Activated CD8-positive, alpha-beta T cell treated with anti-CD3 and anti-CD28 coated beads for 36 hours (primary cell): ENCODE data around the gene FBXO2. TPM values are rescaled to one million over a fixed set of nuclear protein-coding genes. Genes with fewer than 3 reads are reported as not detected.

Experiments used
- ATAC-seq: fragments of 200-7000 bp; cut with Tn5 transposase; one replicate; pipeline ENCODE4 v1.10.0; 2021; ENCODE audit warnings: mild to moderate bottlenecking, moderate library complexity
- CTCF ChIA-PET: fragments of 350-600 bp; sonication (Branson Sonifier 250); formaldehyde crosslinking; loops from one replicate; lab custom pipeline; 2021; ENCODE audit warnings: antibody characterized with exemption; lab: Charles Lee
- POLR2A ChIA-PET: fragments of 350-600 bp; sonication (Branson Sonifier 250); formaldehyde crosslinking; loops from one replicate; lab custom pipeline; 2021; ENCODE audit warnings: antibody characterized with exemption; lab: Charles Lee
- DNase-seq: peaks from one replicate; pipeline ENCODE4 v3.0.0-alpha.2; 2020
- H3K27ac Mint-ChIP-seq: one replicate; pipeline ENCODE4 v1.8.0; 2021; ENCODE audit warnings: mild to moderate bottlenecking, mixed read lengths
- H3K27me3 Mint-ChIP-seq: one replicate; pipeline ENCODE4 v1.8.0; 2021; ENCODE audit warnings: mixed read lengths
- H3K36me3 Mint-ChIP-seq: one replicate; pipeline ENCODE4 v1.8.0; 2021; ENCODE audit warnings: low read depth, mixed read lengths
- H3K4me1 Mint-ChIP-seq: one replicate; pipeline ENCODE4 v1.8.0; 2021; ENCODE audit warnings: low read depth, mixed read lengths
- H3K4me3 Mint-ChIP-seq: one replicate; pipeline ENCODE4 v1.8.0; 2021; ENCODE audit warnings: mild to moderate bottlenecking, moderate library complexity, mixed read lengths
- H3K9me3 Mint-ChIP-seq: one replicate; pipeline ENCODE4 v1.8.0; 2021; ENCODE audit warnings: mixed read lengths
- intact Hi-C: fragments of 100-400 bp; cut with micrococcal nuclease; formaldehyde crosslinking; loops from one replicate; pipeline ENCODE4 v1.10.0; 2022
- total RNA-seq, 2 experiments: library from RNA; stranded (reverse); gene quantifications; one replicate each; pipeline ENCODE4 v1.2.3, GENCODE V29; 2021
- TF ChIP-seq, protein P1 (sequence below): fragments of 200-600 bp; IDR thresholded peaks from one replicate; pipeline ENCODE4 v1.8.0; 2022; ENCODE audit warnings: antibody characterized with exemption, mild to moderate bottlenecking

FBXO2 gene
- total RNA-seq, 2 experiments from 2014 or later: 1.7 to 1.9 TPM

DNA sequence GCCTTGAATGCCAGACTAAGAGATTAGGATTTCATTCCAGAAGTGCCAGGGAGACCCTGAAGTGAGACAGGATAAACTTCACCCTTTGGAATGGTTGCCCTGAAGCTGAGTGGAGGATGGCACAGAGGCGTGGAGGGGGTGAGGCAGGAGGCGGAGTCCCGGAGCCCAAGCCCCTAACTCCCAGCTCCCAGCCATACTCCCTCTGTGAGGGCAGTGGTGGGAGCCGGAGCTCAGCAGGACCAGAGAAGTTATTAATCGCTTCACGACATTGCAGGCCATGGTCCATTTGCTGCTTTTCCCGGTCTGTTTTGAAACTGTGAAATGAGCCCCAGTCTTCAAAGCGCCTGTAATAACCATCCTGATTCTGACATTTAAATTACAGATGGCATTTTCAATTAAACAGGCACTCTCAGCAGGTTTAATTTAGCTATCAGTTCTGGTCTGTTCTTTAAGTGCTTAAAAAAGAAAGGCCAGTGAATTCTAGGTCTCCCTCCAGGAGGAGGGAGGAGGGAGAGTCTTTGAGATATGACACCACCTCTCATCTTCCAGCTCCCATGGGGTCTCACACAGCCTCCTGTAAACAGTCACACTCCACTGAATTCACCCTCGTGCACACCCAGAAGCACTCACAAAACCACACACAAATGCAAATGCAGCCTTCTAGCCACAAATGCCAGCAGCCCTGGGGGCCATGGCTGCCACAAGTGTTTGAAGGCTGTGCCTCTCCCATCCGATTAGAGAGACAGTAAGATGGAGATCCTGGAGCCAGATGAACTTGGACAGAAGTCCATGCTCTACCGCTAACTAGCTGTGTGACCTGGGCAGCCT lies 19.6 kb downstream of the FBXO2 start:
- CTCF ChIA-PET: interaction anchor here (1.1 to 1.2 kb wide), 2 partner anchors 9 to 11 kb away, joined by 3 read pairs; no protein-coding TSS in a partner anchor
- no peak overlapping the region for H3K27ac Mint-ChIP-seq
- no peak overlapping the region for H3K4me3 Mint-ChIP-seq

DNA sequence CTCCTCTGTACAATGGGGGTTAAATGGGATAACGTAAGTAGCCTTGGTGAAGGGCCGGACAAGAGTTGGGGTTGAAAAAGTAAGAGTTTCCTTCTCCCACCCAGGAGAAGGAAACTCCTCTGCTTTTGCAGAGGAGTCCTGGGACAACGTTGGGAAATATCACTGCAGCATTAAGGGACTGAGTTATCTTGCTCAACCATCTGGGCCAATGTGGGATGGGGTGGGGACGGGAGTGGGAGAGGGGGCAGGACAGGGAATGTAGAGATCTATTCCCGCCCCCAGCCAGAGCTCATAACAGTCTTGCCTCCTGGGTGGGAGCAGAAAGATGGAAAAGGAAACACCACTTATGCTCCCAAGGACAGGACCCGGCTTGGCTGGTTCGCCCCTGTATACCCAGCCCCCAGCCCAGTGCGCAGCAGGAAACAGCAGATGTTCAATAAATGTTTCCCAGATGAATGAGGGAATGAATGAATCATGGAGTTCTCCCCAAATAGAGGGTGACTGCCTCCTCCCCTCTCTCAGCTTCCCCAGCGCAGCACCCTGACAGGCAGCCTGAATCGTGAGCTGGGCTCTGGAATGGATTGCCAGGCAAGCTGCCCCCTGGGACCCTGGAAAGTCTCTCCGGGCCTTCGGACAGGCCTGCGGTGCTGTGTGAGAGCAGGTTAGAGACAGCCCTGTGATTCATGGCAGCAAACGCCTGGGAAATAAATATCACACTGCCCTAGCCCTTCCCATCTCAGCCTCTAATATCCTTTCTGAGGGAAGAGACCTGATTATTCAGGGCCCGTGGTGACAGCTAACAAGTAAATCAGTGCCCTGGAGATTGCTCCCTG lies 24.8 kb downstream of the FBXO2 start:
- no peaks in the 10 kb centered on the region for H3K9me3 Mint-ChIP-seq
- no peaks in the 10 kb centered on the region for H3K36me3 Mint-ChIP-seq
- intact Hi-C loops: no loop called here
- no peak overlapping the region for H3K4me3 Mint-ChIP-seq
- no peak overlapping the region for H3K27ac Mint-ChIP-seq
- ATAC-seq: no peak
- no peaks in the 10 kb centered on the region for H3K4me1 Mint-ChIP-seq
- ChIA-PET POLR2A (no interaction called here), CTCF (interaction anchor here (1.7 kb wide), 1 partner anchor 17 kb away, joined by 4 read pairs; no protein-coding TSS in a partner anchor)
- peaks cover 7% of the 10 kb centered on the region for H3K27me3 Mint-ChIP-seq
- no peak for DNase-seq
- TF ChIP-seq, protein P1, sequence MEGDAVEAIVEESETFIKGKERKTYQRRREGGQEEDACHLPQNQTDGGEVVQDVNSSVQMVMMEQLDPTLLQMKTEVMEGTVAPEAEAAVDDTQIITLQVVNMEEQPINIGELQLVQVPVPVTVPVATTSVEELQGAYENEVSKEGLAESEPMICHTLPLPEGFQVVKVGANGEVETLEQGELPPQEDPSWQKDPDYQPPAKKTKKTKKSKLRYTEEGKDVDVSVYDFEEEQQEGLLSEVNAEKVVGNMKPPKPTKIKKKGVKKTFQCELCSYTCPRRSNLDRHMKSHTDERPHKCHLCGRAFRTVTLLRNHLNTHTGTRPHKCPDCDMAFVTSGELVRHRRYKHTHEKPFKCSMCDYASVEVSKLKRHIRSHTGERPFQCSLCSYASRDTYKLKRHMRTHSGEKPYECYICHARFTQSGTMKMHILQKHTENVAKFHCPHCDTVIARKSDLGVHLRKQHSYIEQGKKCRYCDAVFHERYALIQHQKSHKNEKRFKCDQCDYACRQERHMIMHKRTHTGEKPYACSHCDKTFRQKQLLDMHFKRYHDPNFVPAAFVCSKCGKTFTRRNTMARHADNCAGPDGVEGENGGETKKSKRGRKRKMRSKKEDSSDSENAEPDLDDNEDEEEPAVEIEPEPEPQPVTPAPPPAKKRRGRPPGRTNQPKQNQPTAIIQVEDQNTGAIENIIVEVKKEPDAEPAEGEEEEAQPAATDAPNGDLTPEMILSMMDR: no peak

More for the DNA sequence above, 19.6 kb downstream of the FBXO2 start:
- TF ChIP-seq, protein P1: no peak
- intact Hi-C loops: no loop called here
- H3K27me3 Mint-ChIP-seq: peaks cover 5% of the 10 kb centered on the region
- no peak for ATAC-seq
- H3K4me1 Mint-ChIP-seq: no peaks in the 10 kb centered on the region
- no peaks in the 10 kb centered on the region for H3K9me3 Mint-ChIP-seq
- POLR2A ChIA-PET: no interaction called here
- no peak for DNase-seq
- H3K36me3 Mint-ChIP-seq: no peaks in the 10 kb centered on the region

DNA sequence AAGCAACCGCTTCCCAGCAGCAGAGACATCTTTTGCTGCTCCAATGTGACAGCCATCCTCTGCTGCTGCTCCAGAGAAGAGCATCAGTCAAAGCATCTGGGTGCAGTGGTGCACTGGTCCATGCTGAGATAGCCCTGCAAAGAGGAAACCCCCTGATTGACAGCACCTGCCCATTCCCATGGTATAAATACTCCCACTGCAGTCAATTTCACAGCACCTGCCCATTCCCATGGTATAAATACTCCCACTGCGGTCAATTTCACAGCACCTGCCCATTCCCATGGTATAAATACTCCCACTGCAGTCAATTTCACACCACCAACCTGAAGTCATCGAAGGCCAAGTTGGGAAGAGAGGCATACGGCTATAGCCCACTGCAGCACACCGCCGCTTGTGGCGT lies 25.5 kb downstream of the FBXO2 start:
- intact Hi-C loops: no loop called here
- Mint-ChIP-seq H3K36me3 (no peaks in the 10 kb centered on the region), H3K4me3 (no peak overlapping the region), H3K27me3 (peaks cover 9% of the 10 kb centered on the region), H3K9me3 (no peaks in the 10 kb centered on the region), H3K4me1 (no peaks in the 10 kb centered on the region), H3K27ac (no peak overlapping the region)
- POLR2A ChIA-PET: no interaction called here
- DNase-seq: no peak
- TF ChIP-seq, protein P1: no peak
- CTCF ChIA-PET: interaction anchor here (1.7 kb wide), 1 partner anchor 17 kb away, joined by 4 read pairs; no protein-coding TSS in a partner anchor
- ATAC-seq: no peak

DNA sequence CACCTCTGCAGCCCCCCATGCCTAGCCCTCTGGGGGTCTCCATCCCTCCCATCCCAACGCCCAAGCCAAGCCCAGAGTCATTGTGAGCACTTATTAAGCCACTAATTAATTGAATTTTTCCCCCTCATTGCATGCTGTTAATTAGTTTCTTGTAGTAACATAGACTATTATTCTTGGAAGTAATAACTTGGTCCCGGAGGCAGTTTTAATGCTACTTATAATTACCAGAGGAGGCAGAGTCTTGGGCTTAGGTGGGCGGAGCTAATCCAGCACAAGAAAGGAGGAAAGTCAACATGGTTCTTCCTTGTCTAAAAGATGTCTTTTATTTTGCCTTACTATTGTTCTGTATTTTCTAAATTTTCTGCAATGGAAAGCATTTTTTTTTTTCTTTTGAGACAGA lies 27.7 kb downstream of the FBXO2 start:
- DNase-seq (no peak), ATAC-seq (no peak)
- peaks cover 10% of the 10 kb centered on the region for H3K27me3 Mint-ChIP-seq
- no peaks in the 10 kb centered on the region for H3K4me1 Mint-ChIP-seq
- no peaks in the 10 kb centered on the region for H3K36me3 Mint-ChIP-seq
- intact Hi-C loops: no loop called here
- ChIA-PET CTCF (interaction anchor here (1.8 kb wide), 1 partner anchor 19 kb away, joined by 7 read pairs; no protein-coding TSS in a partner anchor), POLR2A (no interaction called here)
- no peak overlapping the region for H3K4me3 Mint-ChIP-seq
- TF ChIP-seq, protein P1: no peak
- no peak overlapping the region for H3K27ac Mint-ChIP-seq
- no peaks in the 10 kb centered on the region for H3K9me3 Mint-ChIP-seq
